ENCODE data around the gene SCARB1.

SCARB1 gene

DNA sequence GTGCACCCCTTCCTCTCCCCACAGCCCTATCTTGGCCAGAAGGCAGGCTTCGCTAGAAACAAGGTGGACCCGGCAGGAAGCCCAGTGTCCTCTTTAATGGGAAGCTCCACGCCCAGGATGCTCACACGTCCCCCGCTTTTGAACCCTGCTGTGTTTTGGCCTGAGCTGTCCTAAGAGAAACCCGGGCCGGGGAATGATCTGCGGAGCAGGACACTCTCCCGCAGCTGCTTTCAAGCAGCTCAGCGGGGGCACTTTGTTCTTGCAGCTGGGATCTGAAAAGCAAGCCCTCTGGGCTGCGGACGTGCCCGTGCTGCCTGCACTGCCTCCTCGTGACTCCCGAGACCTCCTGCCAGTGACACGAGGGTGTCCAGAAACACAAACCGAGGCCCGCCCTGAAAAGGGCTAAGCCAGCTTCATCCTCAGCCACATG, 30.0 kb downstream of the SCARB1 start:
- TF ChIP-seq ZNF274 (IDR thresholded peaks at IDR 0.05; ENCODE audit: low read depth, low read length) = no peak
- no peak overlapping the region for H3K4me3 ChIP-seq (ENCODE audit: low read length)

DNA sequence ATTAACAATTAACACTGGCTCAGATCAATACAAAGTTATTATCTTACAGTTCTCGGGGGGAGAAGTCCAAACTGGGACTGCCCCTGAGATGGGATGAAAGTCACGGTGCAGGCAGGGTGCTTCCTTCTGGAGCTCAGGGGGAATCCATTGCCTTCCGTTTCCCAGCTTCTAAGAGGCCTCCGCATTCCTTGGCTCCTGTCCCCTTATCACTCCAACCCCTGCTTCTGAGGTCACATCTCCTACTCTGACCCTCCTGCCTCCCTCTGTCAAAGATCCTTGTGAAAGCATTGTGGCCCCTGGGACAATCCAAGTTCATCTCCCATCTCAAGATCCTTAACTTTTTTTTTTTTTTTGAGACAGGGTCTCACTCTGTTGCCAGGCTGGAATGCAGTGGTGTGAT, 30.8 kb downstream of the SCARB1 start:
- TF ChIP-seq ZNF274 (IDR thresholded peaks at IDR 0.05; ENCODE audit: low read depth, low read length) = no peak

GRCh38 chr12:124831590-124831989, 32.1 kb downstream of the SCARB1 start:
- no peak for TF ChIP-seq ZNF274 (IDR thresholded peaks at IDR 0.05; ENCODE audit: low read depth, low read length)
- no peak overlapping the region for H3K4me3 ChIP-seq (ENCODE audit: low read length)

More for the DNA sequence above, 30.8 kb downstream of the SCARB1 start:
- no peak overlapping the region for H3K4me3 ChIP-seq (ENCODE audit: low read length)

DNA sequence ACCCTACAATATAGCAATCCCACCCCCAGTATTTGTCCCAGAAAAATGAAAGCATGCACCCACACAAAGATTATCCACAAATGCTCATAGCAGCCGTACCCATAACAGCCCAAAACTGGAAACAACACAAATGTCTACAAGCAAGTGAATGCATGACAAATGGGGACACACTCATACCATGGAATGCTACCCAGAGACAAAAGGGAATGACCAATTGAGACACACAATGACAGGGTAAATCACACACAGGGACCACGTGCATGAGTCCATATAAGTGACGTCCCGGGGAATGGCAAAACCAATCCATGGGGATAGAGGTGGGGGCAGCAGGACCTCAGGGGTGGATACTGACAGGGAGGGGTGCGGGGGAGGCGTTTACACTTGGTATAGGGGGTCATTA, 33.4 kb downstream of the SCARB1 start:
- H3K4me3 ChIP-seq (ENCODE audit: low read length) = no peak overlapping the region
- TF ChIP-seq ZNF274 (IDR thresholded peaks at IDR 0.05; ENCODE audit: low read depth, low read length) = no peak

GRCh38 chr12:124829708-124830304, 33.9 kb downstream of the SCARB1 start:
- no peak for TF ChIP-seq ZNF274 (IDR thresholded peaks at IDR 0.05; ENCODE audit: low read depth, low read length)

GRCh38 chr12:124829008-124829707, 34.5 kb downstream of the SCARB1 start:
- H3K4me3 ChIP-seq (ENCODE audit: low read length) = no peak overlapping the region
- no peak for TF ChIP-seq ZNF274 (IDR thresholded peaks at IDR 0.05; ENCODE audit: low read depth, low read length)

More at GRCh38 chr12:124829708-124830304, 33.9 kb downstream of the SCARB1 start:
- H3K4me3 ChIP-seq (ENCODE audit: low read length) = no peak overlapping the region

GRCh38 chr12:124828264-124829007, 35.2 kb downstream of the SCARB1 start:
- H3K4me3 ChIP-seq (ENCODE audit: low read length) = no peak overlapping the region
- no peak for TF ChIP-seq ZNF274 (IDR thresholded peaks at IDR 0.05; ENCODE audit: low read depth, low read length)

DNA sequence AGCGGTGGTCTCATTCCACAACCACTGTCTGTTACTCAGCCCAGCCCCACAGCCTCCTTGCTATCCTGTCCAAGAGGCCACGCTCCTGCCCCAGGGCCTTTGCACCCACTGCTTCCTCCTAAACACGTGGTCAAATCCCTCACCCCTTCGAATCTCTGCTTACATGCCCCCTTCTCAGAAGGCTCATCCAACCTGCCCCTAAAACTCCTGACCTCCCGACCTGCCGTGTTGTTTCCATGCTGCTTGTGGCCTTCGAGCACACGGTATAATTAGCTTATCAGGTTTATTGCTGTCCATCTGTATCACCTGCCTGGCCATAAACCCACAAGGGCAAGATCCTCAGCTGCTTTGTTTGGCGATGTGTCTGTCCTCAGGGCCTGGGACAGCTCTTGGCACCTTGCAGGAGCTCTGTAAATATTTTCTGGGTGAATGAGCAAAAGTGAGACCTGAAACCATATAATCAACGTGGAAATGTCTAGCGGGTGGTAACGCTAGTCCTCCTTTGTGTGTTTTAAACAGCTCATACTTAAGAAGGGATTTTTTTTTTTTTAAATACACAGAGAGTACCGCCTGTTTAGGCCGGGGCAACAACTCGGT, 36.0 kb downstream of the SCARB1 start:
- H3K4me3 ChIP-seq (ENCODE audit: low read length) = no peak overlapping the region
- no peak for TF ChIP-seq ZNF274 (IDR thresholded peaks at IDR 0.05; ENCODE audit: low read depth, low read length)

- H3K4me3 ChIP-seq (ENCODE audit: low read length) = no peak overlapping the region
- no peak for TF ChIP-seq ZNF274 (IDR thresholded peaks at IDR 0.05; ENCODE audit: low read depth, low read length)
These were observed 39.5 kb downstream of the SCARB1 start for GRCh38 chr12:124824195-124824594.

DNA sequence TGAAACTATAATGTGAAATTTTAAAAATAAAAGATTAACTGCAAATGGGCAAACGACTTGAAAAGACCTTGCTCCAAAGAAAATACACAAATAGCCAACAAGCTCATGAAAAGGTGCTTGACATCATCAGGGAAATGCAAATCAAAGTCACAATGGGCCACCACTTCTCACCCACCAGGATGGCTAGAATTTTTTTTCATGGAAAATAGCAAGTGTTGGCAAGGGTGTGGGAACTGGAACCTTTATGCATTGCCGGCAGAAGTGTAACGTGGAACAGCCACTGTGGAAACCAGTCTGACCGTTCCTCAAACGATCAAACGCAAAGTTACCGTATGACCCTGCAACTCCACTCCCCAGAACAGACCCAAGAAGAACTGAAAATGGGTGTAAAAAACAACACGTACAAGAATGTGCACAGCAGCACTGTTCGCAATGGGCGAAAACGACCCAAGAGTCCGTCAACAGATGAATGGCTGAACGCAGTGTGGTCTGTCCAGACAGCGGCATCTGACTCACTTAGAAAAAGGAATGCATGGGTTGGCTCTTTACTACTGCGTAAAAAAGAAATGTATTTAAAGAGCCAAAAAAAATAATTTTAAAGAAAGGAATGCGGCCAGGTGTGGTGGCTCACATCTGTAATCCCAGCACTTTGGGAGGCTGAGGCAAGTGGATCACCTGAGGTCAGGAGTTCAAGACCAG, 40.2 kb downstream of the SCARB1 start:
- no peak overlapping the region for H3K4me3 ChIP-seq (ENCODE audit: low read length)
- no peak for TF ChIP-seq ZNF274 (IDR thresholded peaks at IDR 0.05; ENCODE audit: low read depth, low read length)

DNA sequence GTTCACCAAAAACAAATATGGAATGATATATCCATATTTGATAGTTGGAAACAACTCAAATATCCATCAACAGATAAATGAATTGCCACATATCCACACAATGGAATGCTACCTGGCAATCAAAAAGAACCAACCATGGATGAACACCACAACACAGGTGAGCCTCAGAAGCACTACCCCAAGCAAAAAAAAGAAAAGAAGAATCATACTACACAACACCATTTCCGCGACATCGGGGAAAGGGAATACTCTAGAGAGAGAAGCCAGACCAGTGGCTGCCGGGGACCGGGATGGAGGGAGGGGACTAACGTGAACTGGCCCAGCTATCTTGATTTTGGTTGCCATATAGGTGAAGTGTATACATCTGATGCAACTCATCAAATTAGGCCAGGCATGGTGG, 41.4 kb downstream of the SCARB1 start:
- H3K4me3 ChIP-seq (ENCODE audit: low read length) = no peak overlapping the region
- TF ChIP-seq ZNF274 (IDR thresholded peaks at IDR 0.05; ENCODE audit: low read depth, low read length) = no peak

- no peak for TF ChIP-seq ZNF274 (IDR thresholded peaks at IDR 0.05; ENCODE audit: low read depth, low read length)
- no peak overlapping the region for H3K4me3 ChIP-seq (ENCODE audit: low read length)
These were observed 42.1 kb downstream of the SCARB1 start for GRCh38 chr12:124821252-124822200.

DNA sequence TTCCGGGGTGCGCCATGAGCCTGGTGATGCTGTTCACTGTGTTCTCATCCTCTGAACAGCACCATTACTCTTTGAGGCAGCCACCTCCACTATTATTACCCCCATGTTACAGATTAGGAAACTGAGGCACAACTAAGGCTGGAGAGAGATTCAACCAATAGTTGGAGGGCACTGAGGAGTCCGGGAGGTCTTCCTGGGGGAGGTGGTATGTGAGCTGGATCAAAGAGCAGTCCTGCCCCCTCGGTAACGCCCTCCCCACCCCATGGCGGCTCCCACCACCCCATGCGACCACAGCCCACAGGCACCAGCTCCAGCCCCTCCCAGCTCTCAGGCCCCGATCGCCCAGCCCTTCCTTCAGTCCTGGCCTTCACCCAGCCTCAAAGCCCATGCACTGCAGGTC, 43.5 kb downstream of the SCARB1 start:
- TF ChIP-seq ZNF274 (IDR thresholded peaks at IDR 0.05; ENCODE audit: low read depth, low read length) = no peak
- no peak overlapping the region for H3K4me3 ChIP-seq (ENCODE audit: low read length)

All from GM08714 (cell line).